Panc1 (cell line): ENCODE results near the gene CES3.

Source experiments
- POLR2AphosphoS5 ChIP-seq: IDR thresholded peaks from 2 replicates; pipeline ENCODE4 v1.6.1; 2012; ENCODE audit warnings: mild to moderate bottlenecking, low read depth, low read length, moderate library complexity
- REST ChIP-seq, 2 experiments: IDR thresholded peaks; 2 replicates each; pipeline ENCODE4 v1.6.1; 2011 to 2012; ENCODE audit warnings: low read depth in 2 of 2, control low read depth in 1 of 2, low read length in 1 of 2, mild to moderate bottlenecking in 1 of 2, moderate library complexity in 1 of 2; ENCODE audit not compliant: insufficient read depth in 1 of 2
- TCF7L2 ChIP-seq: IDR thresholded peaks from 2 replicates; pipeline ENCODE4 v1.6.1; 2011; ENCODE audit warnings: mild to moderate bottlenecking, low read depth, low read length, inconsistent platforms
- TF ChIP-seq, protein P1 (sequence below): fragments of 450-650 bp; IDR thresholded peaks from 2 replicates; pipeline ENCODE4 v1.5.1; 2017; ENCODE audit warnings: mild to moderate bottlenecking

- TF ChIP-seq, protein P1, sequence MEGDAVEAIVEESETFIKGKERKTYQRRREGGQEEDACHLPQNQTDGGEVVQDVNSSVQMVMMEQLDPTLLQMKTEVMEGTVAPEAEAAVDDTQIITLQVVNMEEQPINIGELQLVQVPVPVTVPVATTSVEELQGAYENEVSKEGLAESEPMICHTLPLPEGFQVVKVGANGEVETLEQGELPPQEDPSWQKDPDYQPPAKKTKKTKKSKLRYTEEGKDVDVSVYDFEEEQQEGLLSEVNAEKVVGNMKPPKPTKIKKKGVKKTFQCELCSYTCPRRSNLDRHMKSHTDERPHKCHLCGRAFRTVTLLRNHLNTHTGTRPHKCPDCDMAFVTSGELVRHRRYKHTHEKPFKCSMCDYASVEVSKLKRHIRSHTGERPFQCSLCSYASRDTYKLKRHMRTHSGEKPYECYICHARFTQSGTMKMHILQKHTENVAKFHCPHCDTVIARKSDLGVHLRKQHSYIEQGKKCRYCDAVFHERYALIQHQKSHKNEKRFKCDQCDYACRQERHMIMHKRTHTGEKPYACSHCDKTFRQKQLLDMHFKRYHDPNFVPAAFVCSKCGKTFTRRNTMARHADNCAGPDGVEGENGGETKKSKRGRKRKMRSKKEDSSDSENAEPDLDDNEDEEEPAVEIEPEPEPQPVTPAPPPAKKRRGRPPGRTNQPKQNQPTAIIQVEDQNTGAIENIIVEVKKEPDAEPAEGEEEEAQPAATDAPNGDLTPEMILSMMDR = no peak
- TF ChIP-seq REST (IDR thresholded peaks at IDR 0.05; ENCODE audit: insufficient read depth in 1 of 2, low read depth in 2 of 2, low read length in 1 of 2) = no peak
- no peak for TF ChIP-seq POLR2AphosphoS5
- no peak; the same call in 1 of the 2 replicates for TF ChIP-seq TCF7L2
Measured at GRCh38 chr16:66948134-66948836, 12.8 kb upstream of the CES3 start.
